Left cardiac atrium (tissue), 4 donors: Measurements from ENCODE around the gene CAMK1D. TPM values are rescaled to one million over a fixed set of nuclear protein-coding genes. Genes with fewer than 3 reads are reported as not detected.

Source experiments
- ATAC-seq, 2 donors: fragments of 200-7000 bp; cut with Tn5 transposase; one replicate each; pipeline ENCODE4 v1.9.1; 2020; ENCODE audit warnings: mild to moderate bottlenecking in 2 of 2, moderate library complexity in 2 of 2
- DNase-seq: peaks from one replicate; pipeline ENCODE4 v3.0.0-alpha.2; 2020
- intact Hi-C, 2 donors: fragments of 100-400 bp; cut with DNase I; formaldehyde crosslinking; loops; one replicate each; pipeline versions ENCODE4 v1.14.1 to v1.15.1; 2022 to 2023
- total RNA-seq, 2 donors: library from RNA; stranded (reverse); fragmentation: NEBNext Ultra II Directional; extraction: Animal tissue kit (Norgen Biotek cat#: 25700); gene quantifications; one replicate each; pipeline ENCODE4 v1.2.1, GENCODE V29; 2021
- donor health status: DM: no; HTN: yes; CAD: no.
- donor health status: DM: no; HTN: yes; CAD: no; lungs with severe emphysema.
- donor health status: DM: yes; HTN: yes; CAD: no.
- donor health status: Dilated cardiomyopathy.

CAMK1D gene
- total RNA-seq, 2 donors from 2014 or later = 23.8 to 38.5 TPM

DNA sequence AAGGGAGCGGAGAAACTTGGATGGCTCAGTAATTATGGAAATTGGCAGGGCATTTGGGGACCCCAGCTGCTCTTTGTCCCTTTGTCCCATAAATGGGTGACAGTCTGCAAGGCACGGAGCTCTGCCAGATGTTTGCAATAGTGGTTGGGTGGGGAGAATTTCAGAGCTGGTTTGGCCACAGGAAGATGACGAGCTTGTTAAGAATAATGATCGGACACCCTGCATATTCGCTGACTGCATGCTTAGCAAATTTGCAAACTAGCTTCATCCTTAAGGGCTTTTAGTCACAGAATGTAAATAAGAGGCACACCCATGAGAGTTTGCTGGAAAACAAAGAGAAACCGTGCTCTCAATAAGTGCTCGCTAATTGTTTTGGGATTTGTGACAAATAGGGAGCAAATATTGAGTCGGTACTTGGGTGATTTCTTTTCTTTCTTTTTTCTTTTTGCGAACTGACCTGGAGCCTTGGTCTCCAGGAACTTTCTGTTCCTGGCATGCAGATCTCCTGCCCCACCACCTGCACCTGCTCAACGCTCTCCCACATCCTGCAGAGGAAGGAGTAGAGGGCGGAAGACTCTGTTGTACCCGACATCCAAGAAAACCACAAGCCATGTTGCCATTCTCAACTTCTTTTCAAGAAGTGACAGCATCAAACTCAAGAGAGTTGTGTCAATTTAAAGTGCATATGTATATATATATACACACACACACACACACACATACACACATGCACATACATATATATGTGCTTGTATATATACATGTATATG is 238.9 kb downstream of the CAMK1D start:
- DNase-seq (no peak), ATAC-seq (peak; percentile 22 to 23)
- intact Hi-C loops = no loop called here

DNA sequence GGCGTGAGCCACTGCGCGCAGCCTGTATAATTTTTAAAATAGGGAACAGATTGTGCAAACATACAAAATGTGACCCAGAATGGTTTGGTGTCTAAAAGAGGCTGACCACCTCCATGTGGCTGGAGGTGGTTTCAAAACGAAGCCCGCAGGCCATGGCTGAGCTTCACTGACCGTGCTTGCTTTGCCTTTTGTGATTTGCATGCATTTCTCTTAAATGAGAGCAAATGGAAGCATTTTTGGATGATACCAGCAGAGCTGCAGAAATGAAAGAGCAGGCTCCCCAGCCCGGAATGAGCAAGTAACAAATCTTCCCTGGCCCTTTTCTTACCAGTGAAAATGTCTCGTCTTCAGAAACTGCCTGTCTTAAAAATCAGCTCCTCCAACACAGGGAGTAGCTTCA is 239.9 kb downstream of the CAMK1D start:
- intact Hi-C loops = no loop called here
- ATAC-seq = no peak
- no peak for DNase-seq

GRCh38 chr10:12589791-12590190 is 240.4 kb downstream of the CAMK1D start:
- no peak for ATAC-seq
- DNase-seq = no peak
- intact Hi-C loops = no loop called here

GRCh38 chr10:12590675-12591659 is 241.6 kb downstream of the CAMK1D start:
- DNase-seq (no peak), ATAC-seq (no peak)
- intact Hi-C loops = no loop called here

- intact Hi-C loops = no loop called here
- ATAC-seq (no peak), DNase-seq (no peak)
These were observed 243.6 kb downstream of the CAMK1D start for GRCh38 chr10:12592967-12593366.

GRCh38 chr10:12594448-12594944 is 245.1 kb downstream of the CAMK1D start:
- peak; percentile 41 to 65 for ATAC-seq
- intact Hi-C loops = no loop called here
- no peak for DNase-seq

- no peak for DNase-seq
- ATAC-seq = no peak
- intact Hi-C loops = no loop called here
These were observed 246.7 kb downstream of the CAMK1D start for GRCh38 chr10:12595936-12596576.

GRCh38 chr10:12597176-12597575 is 247.8 kb downstream of the CAMK1D start:
- intact Hi-C loops = no loop called here
- ATAC-seq = no peak
- DNase-seq = no peak

GRCh38 chr10:12597788-12598765 is 248.7 kb downstream of the CAMK1D start:
- no peak for ATAC-seq
- intact Hi-C loops = no loop called here
- DNase-seq = no peak

- ATAC-seq (no peak), DNase-seq (no peak)
- intact Hi-C loops = no loop called here
These were observed 251.3 kb downstream of the CAMK1D start for GRCh38 chr10:12600652-12601051.

DNA sequence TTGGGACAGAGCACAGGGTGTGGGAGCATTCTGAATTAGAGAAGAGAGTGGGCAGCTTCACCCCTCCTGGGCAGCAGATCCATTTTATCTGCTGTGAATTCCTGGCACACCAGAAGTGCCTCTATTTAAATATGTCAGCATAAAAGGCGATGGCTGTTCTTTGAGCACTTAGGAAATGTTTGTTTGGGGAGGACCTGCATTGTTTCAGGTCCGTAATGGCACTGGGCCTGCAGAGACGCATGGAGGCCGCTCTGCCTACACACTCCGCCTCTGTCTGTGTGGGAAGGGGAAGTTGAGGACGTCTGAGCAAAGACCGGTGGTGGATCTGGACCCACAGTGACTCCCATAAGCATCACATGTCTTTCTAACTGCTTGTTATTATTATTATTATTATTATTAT is 253.2 kb downstream of the CAMK1D start:
- intact Hi-C loops = no loop called here
- ATAC-seq (peak in 1 of 2 donors; percentile 13), DNase-seq (no peak)

- no peak for DNase-seq
- intact Hi-C loops = no loop called here
- no peak for ATAC-seq
These were observed 254.6 kb downstream of the CAMK1D start for GRCh38 chr10:12603766-12604470.

GRCh38 chr10:12605580-12606405 is 256.4 kb downstream of the CAMK1D start:
- DNase-seq (peak; percentile 76), ATAC-seq (peak; percentile 92 to 95)
- intact Hi-C loops = no loop called here

GRCh38 chr10:12606461-12606860 is 257.1 kb downstream of the CAMK1D start:
- no peak for DNase-seq
- intact Hi-C loops = no loop called here
- peak in 1 of 2 donors; percentile 4 for ATAC-seq

DNA sequence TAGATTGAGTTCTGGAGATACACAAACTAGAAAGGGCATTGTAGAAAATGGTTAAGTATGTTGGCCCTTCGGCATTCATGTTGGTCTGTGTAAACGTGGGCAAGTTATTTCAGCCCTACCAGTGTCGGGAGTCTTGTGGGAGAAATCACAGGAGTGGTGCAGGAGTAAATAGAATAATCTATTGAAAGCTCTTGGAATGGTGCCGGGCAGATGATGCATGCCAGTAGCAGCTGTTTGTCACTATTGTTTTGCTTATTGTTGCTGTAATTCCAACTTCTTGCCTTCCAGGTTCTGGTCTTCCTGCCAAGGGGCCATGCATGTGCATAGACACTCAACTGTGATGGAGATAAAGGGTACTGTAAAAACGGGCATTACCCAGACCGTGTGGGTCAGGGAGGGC is 259.4 kb downstream of the CAMK1D start:
- ATAC-seq = no peak
- DNase-seq = no peak
- intact Hi-C loops = no loop called here

GRCh38 chr10:12609435-12609834 is 260.1 kb downstream of the CAMK1D start:
- DNase-seq = no peak
- ATAC-seq = no peak
- intact Hi-C loops = no loop called here

- DNase-seq (no peak), ATAC-seq (no peak)
- intact Hi-C loops = no loop called here
These were observed 263.8 kb downstream of the CAMK1D start for GRCh38 chr10:12613136-12613535.
